Measurements from ENCODE around the gene PRKD1.

The PRKD1 gene

DNA sequence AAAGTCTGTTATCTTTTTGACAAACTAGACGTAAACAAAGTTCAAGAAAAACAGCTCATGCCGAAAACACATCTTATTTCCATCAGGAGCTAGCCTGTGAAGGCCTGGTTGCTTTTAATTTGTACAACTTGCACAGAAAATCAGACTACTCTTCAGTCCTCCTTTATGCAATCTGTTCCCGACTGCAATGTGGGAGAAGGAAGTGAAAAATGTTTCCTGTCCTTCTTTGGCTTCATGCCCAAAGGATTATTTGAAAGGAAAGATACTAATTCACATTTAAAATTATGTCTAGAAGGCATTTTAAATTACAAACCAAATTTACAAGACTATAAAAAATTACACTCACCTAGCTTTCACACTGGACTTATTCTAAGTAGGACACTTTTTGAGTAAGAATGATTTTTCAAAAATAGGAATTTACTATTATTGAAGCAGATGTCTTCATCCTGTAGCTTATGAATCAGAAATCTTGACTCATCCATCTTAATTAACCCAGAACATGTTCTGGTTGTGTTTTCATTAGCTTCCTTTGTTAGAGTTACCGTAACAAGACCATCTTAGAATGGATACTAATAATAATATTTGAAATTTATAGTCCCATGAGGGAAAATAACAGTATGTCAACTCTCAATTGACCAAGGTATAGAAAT is 272.6 kb downstream of the PRKD1 start:
- DNase-seq, result no peak

DNA sequence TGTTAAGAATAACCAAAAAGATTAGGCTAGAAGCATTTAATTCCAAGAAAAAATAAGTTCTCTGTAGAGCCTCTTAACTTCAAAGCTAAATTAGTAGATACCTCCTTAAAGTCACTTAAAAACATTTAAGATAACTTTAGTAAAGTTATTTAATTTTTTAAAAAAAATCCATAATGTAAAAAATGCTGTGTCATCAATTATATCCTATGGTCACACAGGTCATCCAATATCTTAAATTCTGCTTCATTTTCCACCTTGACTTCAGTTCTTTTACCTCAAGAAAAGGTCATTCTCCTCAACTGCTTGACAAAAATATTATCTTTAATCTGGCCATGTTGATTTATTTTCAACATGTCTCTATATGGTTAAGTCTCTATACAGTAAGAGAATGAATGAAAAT is 274.3 kb downstream of the PRKD1 start:
- DNase-seq, result no peak

DNA sequence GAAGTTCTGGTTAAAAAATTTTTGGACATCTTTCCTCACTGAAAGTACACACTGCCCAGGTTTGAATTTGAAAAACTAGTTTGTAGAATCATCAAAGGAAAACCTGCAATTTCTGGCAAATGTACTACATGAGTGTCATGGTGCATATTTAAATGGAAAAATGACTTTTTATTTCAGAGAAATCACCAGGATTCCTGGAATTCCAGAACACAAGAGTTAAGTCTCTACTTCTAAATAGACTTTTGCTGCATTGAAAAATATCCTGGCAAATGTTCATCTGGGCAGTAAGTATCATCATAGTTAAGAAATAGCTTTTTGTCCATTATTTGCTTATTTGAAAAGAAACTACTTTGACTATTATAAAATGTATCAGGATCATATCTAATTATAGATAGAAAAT is 275.1 kb downstream of the PRKD1 start:
- no peak for DNase-seq

DNA sequence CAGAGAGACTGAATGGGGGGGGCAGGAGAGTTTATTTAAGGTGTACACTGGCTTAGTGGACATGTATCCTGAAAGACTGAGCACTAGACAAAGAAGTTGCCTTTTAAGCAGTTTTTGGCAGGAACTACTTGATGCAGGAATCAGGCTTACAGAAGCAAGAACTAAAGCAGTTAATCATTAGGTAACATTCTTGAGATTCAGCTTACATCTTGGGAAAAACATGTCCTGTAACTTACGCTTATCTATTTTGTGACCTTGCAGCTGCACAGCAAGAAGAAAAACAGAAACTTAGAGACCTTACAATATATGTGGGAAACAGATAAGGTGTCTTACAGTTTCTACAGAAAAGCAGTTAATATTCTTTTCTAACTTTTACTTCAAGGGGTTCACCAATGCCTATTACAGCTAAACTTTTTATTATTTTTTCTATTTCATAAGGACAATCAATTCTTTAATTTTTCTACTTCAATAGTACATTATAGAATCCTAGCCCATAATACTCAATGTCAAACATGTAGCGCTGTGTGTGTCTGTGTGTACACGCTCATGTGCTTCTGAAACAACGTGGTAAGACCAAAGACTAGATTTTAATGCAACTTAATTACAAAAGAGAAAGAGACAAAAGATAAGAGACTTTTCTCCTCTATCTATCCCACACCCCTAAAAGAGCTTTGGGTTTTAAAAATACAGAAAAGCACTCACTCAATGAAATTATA is 276.9 kb downstream of the PRKD1 start:
- DNase-seq, result no peak

DNA sequence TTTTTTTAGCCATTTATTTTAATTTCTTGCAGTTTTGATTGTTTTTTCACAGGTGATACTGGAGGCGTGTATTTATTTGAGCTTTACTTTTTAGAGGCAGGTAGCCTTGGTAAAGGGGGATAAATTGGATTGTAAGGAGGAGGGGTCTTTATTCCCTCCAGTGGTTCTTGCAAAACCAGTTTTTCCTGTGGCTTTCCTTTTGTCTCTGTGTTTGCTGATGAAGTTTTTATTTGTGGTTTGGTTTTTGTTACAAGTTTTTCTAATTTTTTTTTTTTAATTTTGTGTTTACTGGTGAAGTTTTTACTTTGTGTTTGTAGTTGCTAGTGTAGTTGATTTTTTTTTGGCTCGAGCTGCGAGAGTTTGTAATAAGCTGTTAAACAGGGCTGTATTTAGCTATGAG is 278.5 kb downstream of the PRKD1 start:
- DNase-seq, result no peak

DNA sequence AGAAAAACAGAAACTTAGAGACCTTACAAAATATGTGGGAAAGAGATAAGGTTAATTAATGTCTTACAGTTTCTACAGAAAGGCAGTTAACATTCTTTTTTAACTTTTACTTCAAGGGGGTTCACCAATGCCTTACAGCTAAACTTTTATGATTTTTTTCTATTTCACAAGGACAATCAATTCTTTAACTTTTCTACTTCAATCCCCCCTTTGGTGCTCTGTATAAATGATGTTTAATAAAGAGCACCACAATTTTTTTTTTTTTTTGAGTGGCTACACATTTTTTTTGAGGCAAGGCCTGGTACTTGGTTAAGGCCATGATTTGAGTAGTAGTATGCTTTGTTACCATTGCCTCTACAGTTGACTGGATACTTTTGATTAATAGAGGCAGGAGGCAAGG is 279.6 kb downstream of the PRKD1 start:
- no peak for DNase-seq

DNA sequence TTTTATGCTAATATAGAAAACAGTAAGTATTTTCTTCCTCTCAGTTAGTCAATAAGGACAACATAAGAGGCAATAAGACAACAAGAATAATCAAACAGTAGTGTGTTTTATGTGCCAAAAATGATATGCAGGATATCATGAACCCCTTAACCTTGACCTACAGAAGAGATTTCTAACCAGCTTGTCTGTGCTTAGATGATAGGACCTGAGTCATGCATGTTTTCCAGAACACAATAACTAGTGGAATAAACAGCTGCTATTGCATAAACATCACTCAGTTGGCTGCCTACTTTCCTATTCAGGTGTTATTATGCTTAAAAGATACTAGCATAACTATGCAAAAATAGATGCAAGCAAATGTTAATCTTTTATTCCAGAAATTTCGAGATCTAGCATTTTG is 282.5 kb downstream of the PRKD1 start:
- no peak for DNase-seq

DNA sequence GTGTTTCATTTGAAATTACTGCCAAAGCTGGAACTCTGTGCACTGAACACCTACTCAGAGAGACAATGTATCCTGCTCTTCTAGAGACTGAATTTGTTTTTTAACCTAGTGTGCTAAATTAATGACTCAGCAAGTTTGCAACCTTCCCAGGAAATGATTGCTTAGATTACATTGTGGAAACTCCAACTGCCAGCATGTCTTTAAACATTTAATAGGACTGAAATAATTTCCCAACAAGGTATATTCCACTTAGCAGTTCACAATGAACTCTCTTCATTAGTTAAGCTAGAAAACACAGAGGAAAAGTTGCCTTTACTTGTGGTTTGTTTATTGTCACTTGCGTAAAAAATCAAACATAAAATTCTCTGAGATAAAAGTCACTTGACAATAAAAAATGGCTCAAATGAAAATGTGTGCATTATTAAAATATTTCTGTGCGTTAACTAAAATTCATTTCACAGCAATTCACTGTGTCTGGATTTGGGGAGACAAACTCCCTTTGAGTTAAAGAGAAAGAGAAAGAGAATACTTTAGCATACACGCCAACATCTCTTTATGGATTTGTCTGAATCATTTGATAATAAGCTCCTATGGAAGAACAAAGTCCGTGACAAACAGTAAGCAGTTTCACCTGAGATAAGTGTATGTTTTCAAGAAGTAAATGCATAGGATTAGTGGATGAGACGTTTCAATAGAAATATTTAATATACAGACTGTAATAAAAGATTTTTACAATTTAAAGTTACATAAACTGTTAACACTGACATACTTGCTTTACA is 284.0 kb downstream of the PRKD1 start:
- no peak for DNase-seq

DNA sequence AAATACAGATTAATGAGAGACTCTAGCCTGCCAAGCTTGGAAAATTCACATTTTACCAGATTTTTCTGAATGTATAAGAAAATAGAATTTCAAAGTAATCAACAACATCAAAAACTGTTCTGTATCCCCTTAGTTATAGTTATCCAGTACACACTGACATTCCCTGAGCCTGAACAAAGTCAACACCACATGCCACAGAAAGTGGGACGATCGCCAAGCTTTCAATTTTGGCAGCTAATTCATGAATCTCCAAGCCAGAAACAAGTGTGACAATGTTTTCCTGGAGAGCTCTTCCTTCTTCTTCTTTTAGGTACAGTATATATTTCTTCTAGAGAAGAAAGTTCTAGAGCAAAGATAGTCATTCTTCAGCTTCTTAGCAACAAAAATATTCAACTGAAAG is 290.2 kb downstream of the PRKD1 start:
- DNase-seq, result no peak

DNA sequence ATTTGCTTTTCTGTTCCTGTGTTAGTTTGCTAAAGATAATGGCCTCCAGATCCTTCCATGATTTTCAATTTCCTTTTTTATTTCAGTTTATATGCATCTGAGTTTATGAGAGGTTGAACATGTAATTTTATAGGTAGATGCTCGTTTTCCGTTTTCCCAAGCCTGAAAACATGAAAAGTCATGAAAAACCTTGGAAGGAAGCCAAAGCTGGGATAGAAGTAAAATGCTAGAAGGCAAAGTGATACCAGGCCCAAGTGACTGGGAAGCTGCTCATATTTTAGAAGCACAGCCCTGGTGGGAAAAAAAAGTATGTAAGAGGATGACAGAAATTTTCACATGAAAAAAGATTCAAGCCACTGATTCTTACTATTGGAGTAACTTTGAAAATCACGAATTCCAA is 290.8 kb downstream of the PRKD1 start:
- no peak for DNase-seq

DNA sequence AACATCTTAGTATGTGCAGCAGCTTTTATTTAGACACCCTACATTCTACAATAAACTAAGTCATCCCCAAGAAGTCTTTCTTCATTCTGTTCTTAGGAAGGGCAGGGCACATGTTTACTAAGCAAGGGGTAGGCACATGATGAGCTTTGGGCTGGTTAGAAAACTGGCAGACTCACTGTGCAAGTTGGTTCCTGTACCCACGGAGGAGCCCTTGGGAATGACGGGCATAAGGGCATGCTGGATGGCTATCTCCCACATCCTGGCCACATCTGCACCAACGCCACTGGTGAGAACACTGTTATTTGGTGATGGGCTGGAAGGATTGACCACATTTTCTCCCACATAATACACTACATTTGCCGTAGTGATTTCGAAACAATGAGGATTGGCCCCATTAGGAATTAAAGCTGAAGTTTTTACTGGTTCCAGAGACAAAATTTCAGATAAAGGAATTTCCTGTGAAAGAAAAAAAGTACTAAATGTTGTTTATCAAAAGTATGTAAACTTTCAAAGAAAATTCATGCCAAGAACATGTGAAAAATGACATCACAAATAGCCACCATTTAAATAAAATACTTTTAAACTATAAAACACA is 297.0 kb downstream of the PRKD1 start:
- no peak for DNase-seq

DNA sequence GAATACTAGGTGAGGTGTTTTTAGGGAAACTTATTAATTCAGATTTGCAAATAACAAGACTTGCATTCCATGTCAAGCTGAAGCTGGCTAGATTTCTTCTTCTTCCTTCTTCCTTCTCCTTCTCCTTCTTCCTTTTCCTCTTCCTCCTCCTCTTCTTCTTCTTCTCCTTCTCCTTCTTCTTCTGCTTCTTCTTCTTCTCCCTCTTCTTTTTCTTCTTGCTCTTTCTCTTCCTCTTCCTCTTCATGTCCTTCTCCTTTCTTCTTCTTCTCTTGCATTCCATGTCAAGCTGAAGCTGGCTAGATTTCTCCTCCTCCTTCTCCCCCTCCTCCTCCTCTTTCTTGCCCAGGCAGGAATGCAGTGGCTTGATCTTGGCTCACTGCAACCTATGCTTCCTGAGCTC is 297.8 kb downstream of the PRKD1 start:
- DNase-seq, result no peak

DNA sequence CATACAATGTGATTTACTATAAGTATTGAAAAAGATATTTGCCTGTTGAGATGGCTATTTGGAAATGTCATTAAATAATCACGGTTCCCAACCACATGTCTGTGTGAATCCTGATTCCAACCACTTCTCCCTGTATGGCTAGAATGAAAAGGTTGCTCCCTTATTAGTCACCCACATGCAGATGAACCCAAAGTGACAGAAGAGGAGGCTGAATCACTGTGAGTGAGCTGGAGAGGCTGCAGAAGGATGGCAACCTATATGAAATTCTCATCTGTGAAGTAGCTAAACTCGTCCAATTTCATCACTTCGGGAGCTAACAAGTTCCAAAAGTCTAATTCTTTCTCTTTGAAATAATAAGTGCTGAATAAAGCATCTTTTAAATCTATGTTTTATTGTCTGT is 300.5 kb downstream of the PRKD1 start:
- no peak for DNase-seq

DNA sequence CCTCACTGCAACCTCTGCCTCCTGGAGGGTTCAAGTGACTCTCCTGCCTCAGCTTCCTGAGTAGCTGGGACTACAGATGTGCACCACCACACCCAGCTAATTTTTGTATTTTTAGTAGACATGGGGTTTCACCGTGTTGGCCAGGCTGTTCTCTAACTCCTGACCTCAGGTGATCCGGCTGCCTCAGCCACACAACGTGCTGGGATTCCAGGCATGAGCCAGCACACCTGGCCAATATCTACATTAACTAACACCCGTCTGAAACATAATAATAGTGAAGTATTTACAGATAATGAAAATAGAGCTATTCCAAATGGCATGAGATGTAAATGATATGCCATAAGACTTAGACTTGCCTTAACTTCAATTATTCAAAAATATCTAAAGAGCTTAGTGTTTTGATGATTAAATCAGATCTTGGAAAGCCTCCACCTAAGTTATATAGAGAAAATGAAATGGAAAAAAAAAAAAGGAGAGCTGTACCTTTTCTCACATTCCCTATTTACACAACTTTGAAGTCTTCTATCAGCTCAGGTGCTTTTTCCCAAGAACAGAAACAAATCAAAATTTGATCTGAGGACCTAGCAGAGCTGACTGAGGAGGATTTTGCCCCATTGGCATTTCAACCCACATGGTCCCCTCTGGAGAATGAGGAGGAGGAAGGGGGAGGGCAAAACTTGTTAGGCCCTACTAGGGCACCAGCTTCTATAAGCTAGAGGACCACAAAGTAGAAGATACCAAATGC is 309.2 kb downstream of the PRKD1 start:
- no peak for DNase-seq

DNA sequence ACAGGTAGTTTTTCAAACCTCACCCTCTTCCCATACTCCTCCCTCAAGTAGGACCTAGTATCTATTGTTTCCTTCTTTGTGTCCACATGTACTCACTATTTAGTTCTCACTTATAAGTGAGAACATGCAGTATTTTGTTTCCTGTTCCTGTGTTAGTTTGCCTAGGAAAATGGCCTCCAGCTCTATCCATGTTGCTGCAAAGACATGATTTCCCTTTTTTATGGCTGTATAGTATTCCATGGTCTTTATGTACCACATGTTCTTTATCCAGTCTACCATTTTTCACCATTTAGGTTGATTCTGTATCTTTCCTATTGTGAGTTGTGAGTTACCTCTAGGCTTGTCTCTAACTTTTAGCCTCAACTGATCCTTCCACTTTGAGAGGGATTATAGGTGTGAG is 310.7 kb downstream of the PRKD1 start:
- no peak for DNase-seq

DNA sequence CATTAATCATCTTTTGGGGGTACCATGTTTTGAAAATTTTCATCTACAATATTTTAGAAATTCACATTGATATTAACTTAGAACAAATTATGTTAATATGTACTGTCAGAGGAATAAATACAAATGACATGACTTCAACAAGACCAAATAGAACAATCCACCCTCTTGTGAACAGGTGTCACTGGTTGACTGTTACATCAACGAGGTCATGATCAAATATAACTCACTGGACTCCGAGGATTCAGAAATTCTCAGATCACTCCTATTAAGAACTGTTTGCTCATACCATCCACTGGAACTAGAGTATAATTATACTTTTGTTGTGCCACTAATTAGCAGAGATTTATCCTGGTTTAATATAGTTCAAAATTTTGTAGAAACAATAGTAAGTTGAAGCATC is 318.8 kb downstream of the PRKD1 start:
- no peak for DNase-seq

DNA sequence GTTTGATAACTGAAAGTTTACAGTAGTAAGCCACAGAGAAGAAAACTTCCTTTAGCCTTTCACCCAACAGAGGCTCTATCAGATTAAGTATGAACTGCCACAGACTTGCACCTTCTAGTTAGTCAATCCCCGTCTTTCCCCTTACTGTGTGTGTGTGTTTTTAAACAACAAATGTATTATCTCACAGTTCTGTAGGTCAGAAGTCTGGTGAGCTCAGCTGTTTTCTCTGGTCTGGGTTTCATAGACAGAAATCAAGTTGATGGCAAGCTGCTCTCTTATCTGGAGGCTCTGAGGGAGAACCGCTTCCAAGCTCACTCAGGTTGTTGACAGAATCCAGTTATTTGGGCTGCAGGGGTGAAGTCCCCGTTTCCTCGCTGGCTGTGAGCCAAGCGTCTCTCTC is 320.5 kb downstream of the PRKD1 start:
- no peak for DNase-seq

DNA sequence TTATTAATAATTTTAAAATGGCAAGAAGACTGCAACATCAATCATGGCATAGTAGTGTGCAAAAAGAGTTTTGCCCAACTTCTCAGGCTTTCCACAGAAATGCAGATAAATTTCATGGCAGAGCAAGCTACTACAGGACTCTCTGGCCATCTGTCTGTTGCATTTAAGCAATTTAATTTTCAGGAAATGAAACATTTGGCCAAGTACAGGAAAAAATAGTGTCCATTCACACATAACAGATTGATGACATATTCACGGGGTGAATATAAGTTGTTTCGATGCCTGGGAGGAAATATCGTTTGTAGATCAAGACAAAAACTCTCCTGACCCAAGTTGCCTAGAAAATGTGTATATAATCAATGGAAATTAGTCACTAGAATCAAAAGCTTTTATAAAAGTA is 324.0 kb downstream of the PRKD1 start:
- no peak for DNase-seq

DNA sequence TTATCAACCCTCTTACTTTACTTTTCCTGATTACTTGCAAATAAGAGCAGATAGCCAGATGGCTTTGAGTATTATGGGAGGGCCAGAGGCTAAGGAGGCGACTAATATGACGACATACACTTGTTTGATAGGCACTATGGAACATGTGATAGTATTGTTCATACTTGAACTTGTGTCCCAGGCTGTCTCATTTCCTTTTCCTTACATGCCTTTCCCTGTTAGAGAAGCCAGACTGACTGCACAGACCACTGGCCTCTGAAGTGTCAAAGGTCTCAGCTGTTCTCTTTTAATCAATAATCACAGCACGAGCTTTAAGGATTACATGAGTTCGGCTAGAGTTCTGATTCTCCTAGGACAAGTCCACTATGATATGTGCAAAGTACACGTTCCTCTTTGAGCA is 326.0 kb downstream of the PRKD1 start:
- DNase-seq, result no peak

DNA sequence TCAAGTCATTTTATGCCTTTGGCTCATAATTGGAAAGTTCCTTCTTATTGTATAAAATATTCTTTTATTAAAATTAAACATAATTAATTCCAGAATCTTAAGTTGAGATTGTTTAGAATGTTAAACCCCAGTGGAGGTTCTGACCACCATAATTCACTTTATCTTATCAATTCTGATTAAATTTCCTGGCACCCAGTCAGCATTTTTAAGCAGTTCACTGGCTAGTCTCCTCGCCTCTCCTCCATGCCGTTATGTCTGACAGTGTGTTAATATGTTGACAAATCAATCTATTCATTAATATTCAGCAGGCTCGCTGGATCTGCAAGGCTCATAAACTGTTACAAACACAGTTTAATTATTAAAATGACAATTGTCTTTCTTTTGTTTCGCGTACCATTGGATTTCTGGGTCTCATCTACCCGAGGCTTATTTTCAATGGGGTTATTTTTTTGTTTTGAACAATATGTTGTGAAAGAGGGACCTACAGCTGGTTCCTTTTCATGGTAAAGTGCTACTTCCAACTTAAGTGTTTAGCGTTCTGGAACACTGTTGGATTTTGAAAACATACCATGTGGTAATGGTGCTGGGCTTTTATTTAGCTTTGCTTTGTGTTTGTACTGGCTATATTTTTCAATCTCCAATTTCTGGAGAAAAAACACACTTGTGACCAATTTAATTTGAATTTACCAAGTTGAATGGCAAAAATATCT is 339.7 kb downstream of the PRKD1 start:
- DNase-seq, result no peak

DNA sequence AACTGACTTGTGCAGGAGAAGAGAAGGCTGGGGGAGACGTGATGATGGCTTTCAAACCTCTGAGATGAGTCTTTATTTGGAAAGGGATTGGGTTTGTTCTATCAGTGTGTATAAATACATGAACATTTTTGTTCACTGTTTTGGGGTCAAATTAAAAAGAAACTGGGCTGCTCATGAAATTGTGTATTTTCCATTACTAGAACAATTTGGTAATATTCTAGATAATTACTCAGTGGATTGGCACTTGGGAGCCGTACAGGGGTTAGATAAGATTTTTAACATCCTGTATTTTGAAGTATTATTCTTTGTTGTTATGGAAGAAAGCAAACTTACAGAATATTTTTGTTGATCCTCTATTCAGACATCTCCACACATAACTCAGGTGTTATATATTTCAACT is 340.6 kb downstream of the PRKD1 start:
- no peak for DNase-seq

DNA sequence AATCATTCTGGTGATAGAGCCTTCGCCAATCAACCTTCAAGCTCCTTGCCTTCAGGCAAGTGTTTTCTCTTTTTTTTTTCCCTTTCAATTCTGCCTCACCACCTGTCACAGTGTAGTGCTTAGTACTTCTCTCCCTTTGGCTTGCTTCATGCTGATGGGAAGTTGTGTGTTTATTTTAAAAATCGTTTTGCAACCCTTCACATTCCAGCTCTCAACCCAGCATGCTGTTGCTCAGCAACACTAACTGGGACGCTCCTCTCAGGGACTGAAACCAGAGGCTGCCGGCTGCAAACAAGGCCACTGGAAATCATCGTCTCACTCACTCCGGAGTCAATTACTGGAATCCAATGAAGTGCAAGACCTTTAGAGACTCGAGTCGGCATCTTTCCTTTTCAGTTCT is 342.7 kb downstream of the PRKD1 start:
- DNase-seq, result no peak

DNA sequence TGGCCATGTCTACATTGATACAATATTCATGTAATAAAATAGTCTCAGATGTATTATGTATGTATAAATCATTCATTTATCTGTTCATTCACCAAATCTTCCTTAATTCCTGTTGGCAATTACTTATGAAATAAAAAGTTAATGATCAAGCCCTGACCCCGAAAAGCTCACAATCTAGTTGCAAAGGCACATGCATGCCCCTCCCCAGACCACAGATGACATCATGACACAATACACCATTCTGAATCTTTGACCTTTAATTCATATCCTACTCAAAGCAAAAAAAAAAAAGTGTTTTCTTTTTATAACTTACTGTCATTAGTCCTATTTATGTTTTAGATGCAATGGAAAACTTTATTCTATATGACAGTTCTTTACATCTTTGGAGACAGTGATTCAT is 346.9 kb downstream of the PRKD1 start:
- no peak for DNase-seq

Measured in stimulated activated CD4-positive, alpha-beta T cell treated with anti-CD3 and anti-CD28 coated beads, Interleukin-12 subunit alpha, Interleukin-12 subunit beta, amount 100 ng/mL, for 4 hours (primary cell).